Metanephros (tissue), 2 donors: Measurements from ENCODE around the gene TRMT10C. TPM values are rescaled to one million over a fixed set of nuclear protein-coding genes. Genes with fewer than 3 reads are reported as not detected.

ENCODE experiments used
- small RNA-seq: library from RNA; depleted of rRNA; stranded (forward); fragments of <200 nt; gene quantifications from one replicate; pipeline ENCODE3, GENCODE V24; 2014; ENCODE audit warnings: low replicate concordance
- total RNA-seq: library from RNA; depleted of rRNA; stranded (reverse); fragments of >200 nt; gene quantifications from one replicate; pipeline ENCODE4 v1.2.3, GENCODE V29; 2014

TRMT10C gene
- 17.3 TPM for total RNA-seq

DNA sequence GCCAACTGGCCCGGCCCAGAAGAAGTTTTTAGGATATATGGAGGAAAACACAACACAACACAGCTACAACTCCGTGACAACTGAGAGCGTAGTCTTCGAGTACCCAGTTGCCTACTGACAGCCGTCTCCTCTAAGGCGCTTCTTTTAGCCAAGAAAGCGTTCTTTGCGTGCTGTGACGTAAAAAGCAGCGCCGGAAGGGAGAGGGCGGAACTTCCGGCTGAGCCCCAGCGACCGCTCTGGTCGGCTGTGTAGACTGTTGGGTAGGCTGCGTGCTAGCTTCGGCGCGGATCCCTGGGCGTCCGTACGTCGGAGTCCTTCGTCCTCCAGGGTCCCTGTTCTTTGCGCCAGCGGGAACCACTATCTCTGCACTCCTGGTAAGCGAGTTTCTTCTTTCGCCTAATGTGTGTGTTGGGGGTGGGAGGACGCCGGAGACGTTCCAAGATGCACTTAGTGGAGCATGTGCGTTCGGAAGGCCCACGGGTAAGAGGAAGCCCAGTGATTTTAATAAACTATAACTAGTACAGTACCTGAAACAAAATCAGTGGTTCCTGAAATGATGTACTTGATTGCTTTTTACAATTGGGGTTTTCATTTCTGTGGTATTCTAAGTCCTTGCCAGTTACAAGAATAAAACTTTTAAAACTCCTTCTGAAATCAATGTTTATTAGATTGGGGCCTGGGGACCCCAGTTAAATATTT lies at the start of gene TRMT10C:
TSS of gene TRMT10C (plus strand) at position 239 of the 699 bp plus-strand sequence. CDS start 2,914 bp downstream, outside the sequence.

DNA sequence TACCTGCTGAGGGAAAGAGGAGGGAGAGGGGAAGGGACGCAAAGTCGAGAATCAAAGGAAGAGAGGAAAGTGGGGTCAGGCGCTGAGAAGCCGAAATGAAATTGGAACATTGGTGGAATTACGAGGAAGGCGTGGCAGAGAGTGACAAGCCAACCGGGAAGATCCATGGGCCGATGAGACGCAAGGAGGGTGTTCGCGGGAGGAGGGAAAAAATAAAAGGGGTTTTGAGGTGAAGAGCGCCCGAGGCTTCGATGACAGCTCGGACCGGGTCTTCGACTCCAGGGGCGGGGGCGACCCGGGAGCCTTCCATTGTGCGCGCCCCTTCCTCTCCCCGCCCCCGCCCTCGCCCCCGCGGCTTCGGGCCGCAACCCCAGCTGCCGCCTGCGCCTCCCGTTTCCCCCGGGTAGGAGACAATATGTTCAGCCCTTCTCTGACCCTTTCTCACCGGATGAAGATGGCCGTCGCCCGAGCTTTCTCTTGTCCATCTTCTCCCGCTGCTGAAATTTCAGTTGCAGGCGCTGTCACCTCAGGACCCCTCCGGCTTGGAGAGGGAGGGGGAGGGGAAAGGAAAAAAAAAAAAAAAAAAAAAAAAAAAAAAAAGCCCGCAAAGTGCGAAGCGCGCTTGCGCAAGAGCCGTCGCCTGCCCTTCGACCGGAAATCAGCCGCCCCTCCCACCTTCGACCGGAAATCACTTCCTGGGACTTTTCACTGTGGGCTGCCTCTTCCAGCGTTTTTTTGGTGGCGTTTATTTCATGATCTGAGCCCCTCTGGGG lies 48.8 kb upstream of the TRMT10C start, which contains the start of gene SENP7:
TSS of gene SENP7 (minus strand) at position 567 of the 773 bp plus-strand sequence. CDS start at position 485, 82 bp downstream.

DNA sequence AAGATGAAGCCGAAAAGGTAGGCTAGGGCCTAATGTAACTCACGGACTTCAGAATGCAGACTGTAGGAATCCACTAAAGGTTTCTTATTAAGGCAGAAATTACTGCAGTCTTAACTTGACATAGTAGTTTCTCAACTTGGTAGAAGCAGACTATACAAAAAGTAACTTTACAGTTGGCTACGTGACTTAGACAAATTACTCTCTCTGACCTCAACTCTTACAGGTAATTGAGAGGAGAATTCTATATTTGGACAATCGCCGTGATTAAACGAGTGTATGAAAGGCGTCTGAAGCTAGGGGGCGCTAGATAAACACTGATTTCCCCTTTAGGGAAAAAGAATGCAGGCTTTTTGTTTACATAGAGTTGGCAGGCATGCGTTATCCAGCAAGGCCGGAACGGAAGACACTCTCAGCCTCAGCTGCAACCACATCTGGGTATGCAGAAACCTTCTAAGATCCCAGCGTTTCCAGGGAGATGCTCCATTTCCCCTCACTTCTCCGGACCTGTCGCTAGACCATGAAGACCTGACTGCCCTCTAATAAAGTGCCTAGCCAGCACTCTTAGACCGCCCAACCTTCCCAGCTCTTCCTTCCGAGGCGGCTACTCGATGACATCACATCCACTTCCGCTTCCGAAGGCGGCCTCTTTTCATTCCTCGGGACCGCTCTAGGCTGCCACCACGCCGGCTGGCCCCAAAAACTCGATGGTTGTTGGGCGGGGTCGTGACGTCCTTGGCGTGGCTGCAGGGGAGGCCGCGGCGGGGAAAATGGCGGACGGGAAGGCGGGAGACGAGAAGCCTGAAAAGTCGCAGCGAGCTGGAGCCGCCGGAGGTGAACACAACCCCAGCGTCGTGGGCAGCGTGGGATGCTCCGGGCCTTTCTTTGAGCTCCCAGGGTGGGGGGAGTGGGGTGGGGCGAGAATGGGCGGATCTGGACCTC lies 12.1 kb downstream of the TRMT10C start, which contains the start of gene PCNP:
TSS of gene PCNP (plus strand) at position 732 of the 939 bp plus-strand sequence. CDS start at position 768, 36 bp downstream.

Small RNA genes within 50 kb of the gene (small RNA-seq; reads per million reads assigned to genes)
- gene RNU6-1256P, result not detected

Other genes with a start within 250 kb of the TRMT10C start
- 0.70 TPM for gene IMPG2, start 241.3 kb upstream of the TRMT10C start, total RNA-seq
- 57.2 TPM for gene SENP7, start 48.7 kb upstream of the TRMT10C start, total RNA-seq
- 87.5 TPM for gene PCNP, start 12.3 kb downstream of the TRMT10C start, total RNA-seq
- gene ZBTB11, start 115.3 kb downstream of the TRMT10C start, total RNA-seq, result 31.1 TPM
- 1,419 TPM for gene RPL24, start 124.8 kb downstream of the TRMT10C start, total RNA-seq
- gene CEP97, start 162.7 kb downstream of the TRMT10C start, total RNA-seq, result 19.8 TPM
- gene NXPE3, start 217.3 kb downstream of the TRMT10C start, total RNA-seq, result 6.1 TPM